Stimulated activated memory B cell treated with anti-CD40 and anti-IgM and Interleukin-4, amounts not matched to agents 10 μg/mL and 1 μg/mL and 100 μg/mL, for 72 hours (primary cell): ENCODE results near the gene CALCR.
"Not testable (repeated sequence)": the region's sequence is repeated elsewhere in the genome, so short reads cannot be mapped to it uniquely, and the experiment has no call there.

Experiments
- ATAC-seq: fragments of 150-1000 bp; cut with Tn5 transposase; 2 replicates; pipeline ENCODE4 v1.10.0; 2021
- H3K27ac Mint-ChIP-seq: one replicate; pipeline ENCODE4 v1.8.0; 2022; ENCODE audit warnings: mild to moderate bottlenecking, mixed read lengths
- H3K27me3 Mint-ChIP-seq: one replicate; pipeline ENCODE4 v1.8.0; 2022; ENCODE audit warnings: mixed read lengths
- H3K36me3 Mint-ChIP-seq: one replicate; pipeline ENCODE4 v1.8.0; 2022; ENCODE audit warnings: mixed read lengths
- H3K4me1 Mint-ChIP-seq: one replicate; pipeline ENCODE4 v1.8.0; 2022; ENCODE audit warnings: mixed read lengths
- H3K4me3 Mint-ChIP-seq: one replicate; pipeline ENCODE4 v1.8.0; 2022; ENCODE audit warnings: mild to moderate bottlenecking, moderate library complexity, mixed read lengths
- H3K9me3 Mint-ChIP-seq: one replicate; pipeline ENCODE4 v1.8.0; 2022; ENCODE audit warnings: mixed read lengths

CALCR gene

DNA sequence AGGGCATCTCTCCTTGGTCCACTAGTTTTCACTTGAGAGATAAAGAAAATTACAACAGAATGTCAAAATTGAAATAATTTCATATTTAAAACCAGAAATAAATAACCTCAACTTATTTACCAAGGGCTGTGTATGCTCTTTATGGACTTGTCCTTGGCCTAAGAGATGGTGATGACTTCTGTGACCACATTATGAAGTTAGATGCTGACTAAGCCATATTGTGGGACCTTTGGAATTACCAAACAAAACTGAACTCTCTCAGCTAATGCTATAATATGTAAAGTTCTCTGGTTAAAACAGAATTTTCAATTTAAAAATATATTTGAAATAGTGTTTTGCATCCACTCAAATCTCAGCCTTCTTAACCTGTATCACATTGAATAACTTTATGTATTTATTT, 38.9 kb downstream of the CALCR start:
- Mint-ChIP-seq H3K4me3 (no peak overlapping the region), H3K27me3 (no peaks in the 10 kb centered on the region), H3K4me1 (no peaks in the 10 kb centered on the region), H3K27ac (no peak overlapping the region), H3K9me3 (no peaks in the 10 kb centered on the region), H3K36me3 (no peaks in the 10 kb centered on the region)
- no peak for ATAC-seq

DNA sequence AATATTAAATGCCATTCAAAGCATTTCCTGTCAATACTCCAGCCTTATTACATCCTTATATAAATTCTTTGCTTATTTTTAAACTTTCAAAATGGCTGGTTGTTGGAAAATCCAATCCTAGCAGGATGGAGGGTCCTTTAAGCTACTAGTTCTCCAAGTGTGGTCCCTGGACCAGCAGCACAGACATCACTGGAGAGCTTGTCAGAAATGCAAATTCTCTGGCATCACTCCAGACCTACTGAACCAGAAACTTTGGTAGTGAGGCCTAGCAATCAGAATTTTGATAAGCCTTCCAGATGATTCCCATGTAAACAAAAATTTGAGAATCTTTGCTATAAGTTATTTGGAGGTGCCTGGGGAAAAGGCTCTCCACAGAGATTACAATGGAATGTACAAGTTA, 43.8 kb downstream of the CALCR start:
- no peaks in the 10 kb centered on the region for H3K4me1 Mint-ChIP-seq
- no peaks in the 10 kb centered on the region for H3K27me3 Mint-ChIP-seq
- no peaks in the 10 kb centered on the region for H3K9me3 Mint-ChIP-seq
- H3K27ac Mint-ChIP-seq, result no peak overlapping the region
- no peaks in the 10 kb centered on the region for H3K36me3 Mint-ChIP-seq
- ATAC-seq, result no peak
- H3K4me3 Mint-ChIP-seq, result no peak overlapping the region

GRCh38 chr7:93516834-93517233, 57.7 kb downstream of the CALCR start:
- Mint-ChIP-seq H3K36me3 (no peaks in the 10 kb centered on the region), H3K4me1 (no peaks in the 10 kb centered on the region), H3K9me3 (no peaks in the 10 kb centered on the region), H3K4me3 (no peak overlapping the region), H3K27me3 (no peaks in the 10 kb centered on the region), H3K27ac (no peak overlapping the region)
- no peak for ATAC-seq

GRCh38 chr7:93515144-93515543, 59.4 kb downstream of the CALCR start:
- ATAC-seq, result no peak
- Mint-ChIP-seq H3K4me1 (no peaks in the 10 kb centered on the region), H3K4me3 (no peak overlapping the region), H3K27me3 (peaks cover 8% of the 10 kb centered on the region), H3K36me3 (no peaks in the 10 kb centered on the region), H3K27ac (no peak overlapping the region), H3K9me3 (no peaks in the 10 kb centered on the region)

- Mint-ChIP-seq H3K9me3 (no peaks in the 10 kb centered on the region), H3K36me3 (no peaks in the 10 kb centered on the region), H3K4me1 (no peaks in the 10 kb centered on the region), H3K27me3 (peaks cover 8% of the 10 kb centered on the region), H3K4me3 (no peak overlapping the region), H3K27ac (no peak overlapping the region)
- ATAC-seq, result no peak
Observed at GRCh38 chr7:93509303-93509702, 65.2 kb downstream of the CALCR start.

DNA sequence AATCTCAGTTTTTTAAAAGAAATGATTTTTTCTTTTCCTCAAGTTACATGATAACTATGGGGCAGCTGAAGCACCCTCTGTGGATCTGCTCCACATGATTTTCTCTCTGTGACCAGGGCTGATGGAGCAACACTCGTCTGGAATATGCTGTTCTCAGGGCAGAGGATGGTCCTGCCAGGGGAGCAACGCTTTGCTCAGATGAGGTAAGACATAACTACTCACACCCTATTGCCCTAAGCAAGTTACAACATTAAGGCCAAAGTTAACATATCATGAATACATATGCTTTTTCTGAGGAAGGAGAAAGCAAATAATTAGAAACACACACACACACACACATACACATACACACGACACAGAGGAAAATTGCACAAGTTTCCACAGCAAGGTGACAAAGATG, 71.4 kb downstream of the CALCR start:
- Mint-ChIP-seq H3K27ac (no peak overlapping the region), H3K9me3 (no peaks in the 10 kb centered on the region), H3K27me3 (no peaks in the 10 kb centered on the region), H3K36me3 (no peaks in the 10 kb centered on the region), H3K4me1 (no peaks in the 10 kb centered on the region), H3K4me3 (no peak overlapping the region)
- ATAC-seq, result no peak

- not testable (repeated sequence) for H3K27me3 Mint-ChIP-seq, ATAC-seq, H3K9me3 Mint-ChIP-seq, H3K27ac Mint-ChIP-seq, H3K4me3 Mint-ChIP-seq, H3K36me3 Mint-ChIP-seq, H3K4me1 Mint-ChIP-seq
Observed at GRCh38 chr7:93491860-93492259, 82.7 kb downstream of the CALCR start.

DNA sequence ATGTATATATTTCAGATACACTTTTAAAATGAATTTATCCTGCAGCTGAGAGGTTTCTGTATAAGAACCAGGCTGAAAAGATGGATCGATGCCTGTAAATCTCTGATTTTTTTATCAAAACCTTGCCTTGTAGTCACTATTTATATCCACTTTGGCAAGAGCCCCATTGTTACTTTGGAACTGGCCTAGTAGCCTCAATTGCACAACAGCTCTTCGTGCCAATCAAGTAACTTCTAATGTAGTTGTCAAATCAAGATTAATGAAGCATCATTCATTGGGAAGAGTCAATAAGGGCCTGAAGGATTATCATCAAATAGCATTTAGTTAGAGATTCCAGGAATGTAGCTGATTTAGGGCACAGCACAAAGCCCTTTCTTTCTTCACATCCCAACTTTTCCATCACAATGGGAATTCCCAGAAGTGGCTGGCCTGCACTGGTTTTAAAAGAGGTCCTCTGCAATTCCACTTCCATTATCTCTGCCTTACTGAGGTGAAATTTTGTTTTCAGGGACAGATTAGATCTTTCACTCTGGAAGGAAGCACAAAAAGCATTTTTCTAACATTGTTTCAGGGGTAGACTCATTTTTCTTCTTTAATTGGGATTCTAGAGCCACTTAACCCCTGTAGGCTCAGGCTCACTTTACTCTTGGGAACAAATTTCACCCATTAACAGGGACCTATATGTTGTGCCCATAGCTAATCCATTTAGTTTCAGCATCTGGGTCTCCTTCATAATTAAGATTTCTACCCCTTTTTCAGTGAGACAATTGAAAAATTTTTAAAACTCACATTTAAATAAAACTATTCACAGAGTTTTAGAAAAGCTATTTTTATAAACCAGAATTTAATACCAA, 97.8 kb downstream of the CALCR start:
- no peak overlapping the region for H3K27ac Mint-ChIP-seq
- H3K4me3 Mint-ChIP-seq, result no peak overlapping the region
- H3K27me3 Mint-ChIP-seq, result peaks cover 12% of the 10 kb centered on the region
- H3K9me3 Mint-ChIP-seq, result no peaks in the 10 kb centered on the region
- no peak for ATAC-seq
- H3K36me3 Mint-ChIP-seq, result no peaks in the 10 kb centered on the region
- H3K4me1 Mint-ChIP-seq, result no peaks in the 10 kb centered on the region

GRCh38 chr7:93475811-93476210, 98.7 kb downstream of the CALCR start:
- H3K27ac Mint-ChIP-seq, result no peak overlapping the region
- H3K27me3 Mint-ChIP-seq, result peaks cover 6% of the 10 kb centered on the region
- H3K36me3 Mint-ChIP-seq, result no peaks in the 10 kb centered on the region
- no peak for ATAC-seq
- H3K4me3 Mint-ChIP-seq, result no peak overlapping the region
- H3K4me1 Mint-ChIP-seq, result no peaks in the 10 kb centered on the region
- H3K9me3 Mint-ChIP-seq, result no peaks in the 10 kb centered on the region

- no peaks in the 10 kb centered on the region for H3K9me3 Mint-ChIP-seq
- no peak overlapping the region for H3K4me3 Mint-ChIP-seq
- ATAC-seq, result no peak
- H3K36me3 Mint-ChIP-seq, result no peaks in the 10 kb centered on the region
- H3K4me1 Mint-ChIP-seq, result no peaks in the 10 kb centered on the region
- no peaks in the 10 kb centered on the region for H3K27me3 Mint-ChIP-seq
- no peak overlapping the region for H3K27ac Mint-ChIP-seq
Observed at GRCh38 chr7:93471456-93471855, 103.1 kb downstream of the CALCR start.

- Mint-ChIP-seq H3K27ac (no peak overlapping the region), H3K9me3 (no peaks in the 10 kb centered on the region), H3K4me3 (no peak overlapping the region), H3K27me3 (no peaks in the 10 kb centered on the region), H3K36me3 (no peaks in the 10 kb centered on the region), H3K4me1 (no peaks in the 10 kb centered on the region)
- ATAC-seq, result no peak
Observed at GRCh38 chr7:93463764-93464163, 110.8 kb downstream of the CALCR start.

DNA sequence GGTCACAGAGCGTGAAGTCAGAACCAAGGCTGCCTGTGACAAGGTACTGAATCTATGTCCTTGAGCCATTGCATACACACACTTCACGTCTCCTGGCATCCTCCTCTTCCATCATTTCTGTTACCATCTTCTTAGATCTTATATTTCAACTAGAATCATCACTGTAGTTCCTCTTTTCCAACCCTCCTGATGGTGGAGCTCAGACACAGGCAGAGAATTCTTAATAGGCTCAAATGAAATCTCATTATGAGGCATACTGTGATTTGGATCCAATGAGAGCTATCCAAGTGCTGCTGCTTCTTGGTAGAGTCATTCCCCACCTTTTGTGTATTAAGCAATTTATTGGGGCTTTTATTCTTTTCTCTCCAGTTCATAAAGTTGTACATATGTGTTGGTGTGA, 113.2 kb downstream of the CALCR start:
- Mint-ChIP-seq H3K4me1 (no peaks in the 10 kb centered on the region), H3K36me3 (no peaks in the 10 kb centered on the region), H3K9me3 (no peaks in the 10 kb centered on the region), H3K27me3 (no peaks in the 10 kb centered on the region), H3K27ac (no peak overlapping the region), H3K4me3 (no peak overlapping the region)
- no peak for ATAC-seq

- no peak for ATAC-seq
- Mint-ChIP-seq H3K4me1 (no peaks in the 10 kb centered on the region), H3K27ac (no peak overlapping the region), H3K4me3 (no peak overlapping the region), H3K36me3 (no peaks in the 10 kb centered on the region), H3K9me3 (no peaks in the 10 kb centered on the region), H3K27me3 (no peaks in the 10 kb centered on the region)
Observed at GRCh38 chr7:93453262-93453661, 121.3 kb downstream of the CALCR start.

- Mint-ChIP-seq H3K27me3 (no peaks in the 10 kb centered on the region), H3K4me1 (no peaks in the 10 kb centered on the region), H3K9me3 (no peaks in the 10 kb centered on the region), H3K36me3 (no peaks in the 10 kb centered on the region), H3K4me3 (no peak overlapping the region), H3K27ac (no peak overlapping the region)
- no peak for ATAC-seq
Observed at GRCh38 chr7:93448176-93448575, 126.3 kb downstream of the CALCR start.

GRCh38 chr7:93447509-93447908, 127.0 kb downstream of the CALCR start:
- H3K27ac Mint-ChIP-seq, result no peak overlapping the region
- no peak for ATAC-seq
- no peaks in the 10 kb centered on the region for H3K9me3 Mint-ChIP-seq
- no peak overlapping the region for H3K4me3 Mint-ChIP-seq
- peaks cover 3% of the 10 kb centered on the region for H3K4me1 Mint-ChIP-seq
- H3K27me3 Mint-ChIP-seq, result no peaks in the 10 kb centered on the region
- H3K36me3 Mint-ChIP-seq, result no peaks in the 10 kb centered on the region

- Mint-ChIP-seq H3K9me3 (no peaks in the 10 kb centered on the region), H3K27me3 (peaks cover 7% of the 10 kb centered on the region), H3K36me3 (no peaks in the 10 kb centered on the region), H3K27ac (no peak overlapping the region), H3K4me1 (peaks cover 4% of the 10 kb centered on the region), H3K4me3 (no peak overlapping the region)
- ATAC-seq, result no peak
Observed at GRCh38 chr7:93442478-93443224, 131.9 kb downstream of the CALCR start.
